ENCODE data around the gene MIA.
"Not testable (repeated sequence)": the region's sequence is repeated elsewhere in the genome, so short reads cannot be mapped to it uniquely, and the experiment has no call there.

DNA sequence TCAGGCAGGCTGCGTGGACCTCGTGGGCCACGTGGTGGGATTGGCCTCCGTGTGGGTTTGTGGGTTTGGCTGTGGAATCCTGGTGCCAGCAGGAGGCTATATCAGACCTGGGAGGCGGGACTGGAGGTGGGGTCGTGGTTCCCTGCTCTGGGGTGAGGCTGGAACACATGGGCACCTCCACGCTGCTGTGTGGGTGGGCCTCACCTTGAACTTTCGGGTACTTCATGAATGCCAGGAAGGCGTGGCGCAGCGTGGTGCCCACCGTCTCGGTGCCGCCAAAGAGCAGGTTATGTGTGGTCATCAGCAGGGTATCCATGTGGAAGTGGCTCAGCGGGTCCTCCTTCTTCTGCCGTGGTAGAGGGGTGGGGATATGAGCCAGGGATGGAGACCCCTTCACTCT is 49.6 kb downstream of the MIA start:
- TF ChIP-seq, protein P1, sequence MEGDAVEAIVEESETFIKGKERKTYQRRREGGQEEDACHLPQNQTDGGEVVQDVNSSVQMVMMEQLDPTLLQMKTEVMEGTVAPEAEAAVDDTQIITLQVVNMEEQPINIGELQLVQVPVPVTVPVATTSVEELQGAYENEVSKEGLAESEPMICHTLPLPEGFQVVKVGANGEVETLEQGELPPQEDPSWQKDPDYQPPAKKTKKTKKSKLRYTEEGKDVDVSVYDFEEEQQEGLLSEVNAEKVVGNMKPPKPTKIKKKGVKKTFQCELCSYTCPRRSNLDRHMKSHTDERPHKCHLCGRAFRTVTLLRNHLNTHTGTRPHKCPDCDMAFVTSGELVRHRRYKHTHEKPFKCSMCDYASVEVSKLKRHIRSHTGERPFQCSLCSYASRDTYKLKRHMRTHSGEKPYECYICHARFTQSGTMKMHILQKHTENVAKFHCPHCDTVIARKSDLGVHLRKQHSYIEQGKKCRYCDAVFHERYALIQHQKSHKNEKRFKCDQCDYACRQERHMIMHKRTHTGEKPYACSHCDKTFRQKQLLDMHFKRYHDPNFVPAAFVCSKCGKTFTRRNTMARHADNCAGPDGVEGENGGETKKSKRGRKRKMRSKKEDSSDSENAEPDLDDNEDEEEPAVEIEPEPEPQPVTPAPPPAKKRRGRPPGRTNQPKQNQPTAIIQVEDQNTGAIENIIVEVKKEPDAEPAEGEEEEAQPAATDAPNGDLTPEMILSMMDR (IDR thresholded peaks at IDR 0.05; ENCODE audit: insufficient read depth, low read length, poor library complexity, severe bottlenecking), result not testable (repeated sequence)
- TF ChIP-seq EZH2phosphoT487 (conservative IDR thresholded peaks at IDR 0.05; ENCODE audit: low read length), result not testable (repeated sequence)
